C4-2B (cell line): ENCODE measurements around the gene ITPKC.

Experiments used
- ZFX ChIP-seq: fragments of 450-650 bp; IDR thresholded peaks from 2 replicates; pipeline ENCODE4 v1.6.1; 2017
- TF ChIP-seq, protein P1 (sequence below): fragments of 450-650 bp; conservative IDR thresholded peaks from 2 replicates; pipeline ENCODE4 v1.5.1; 2017; ENCODE audit warnings: mild to moderate bottlenecking

- TF ChIP-seq, protein P1, sequence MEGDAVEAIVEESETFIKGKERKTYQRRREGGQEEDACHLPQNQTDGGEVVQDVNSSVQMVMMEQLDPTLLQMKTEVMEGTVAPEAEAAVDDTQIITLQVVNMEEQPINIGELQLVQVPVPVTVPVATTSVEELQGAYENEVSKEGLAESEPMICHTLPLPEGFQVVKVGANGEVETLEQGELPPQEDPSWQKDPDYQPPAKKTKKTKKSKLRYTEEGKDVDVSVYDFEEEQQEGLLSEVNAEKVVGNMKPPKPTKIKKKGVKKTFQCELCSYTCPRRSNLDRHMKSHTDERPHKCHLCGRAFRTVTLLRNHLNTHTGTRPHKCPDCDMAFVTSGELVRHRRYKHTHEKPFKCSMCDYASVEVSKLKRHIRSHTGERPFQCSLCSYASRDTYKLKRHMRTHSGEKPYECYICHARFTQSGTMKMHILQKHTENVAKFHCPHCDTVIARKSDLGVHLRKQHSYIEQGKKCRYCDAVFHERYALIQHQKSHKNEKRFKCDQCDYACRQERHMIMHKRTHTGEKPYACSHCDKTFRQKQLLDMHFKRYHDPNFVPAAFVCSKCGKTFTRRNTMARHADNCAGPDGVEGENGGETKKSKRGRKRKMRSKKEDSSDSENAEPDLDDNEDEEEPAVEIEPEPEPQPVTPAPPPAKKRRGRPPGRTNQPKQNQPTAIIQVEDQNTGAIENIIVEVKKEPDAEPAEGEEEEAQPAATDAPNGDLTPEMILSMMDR = no peak
- TF ChIP-seq ZFX = no peak
Observed at GRCh38 chr19:40721936-40722661, 5.2 kb downstream of the ITPKC start.
